Lung (tissue), 12 donors: ENCODE data around the gene NKAIN1. TPM values are rescaled to one million over a fixed set of nuclear protein-coding genes. Genes with fewer than 3 reads are reported as not detected.

Experiments used
- ATAC-seq: fragments of 200-7000 bp; cut with Tn5 transposase; one replicate; pipeline ENCODE4 v1.9.1; 2020; ENCODE audit warnings: moderate number of reproducible peaks; ENCODE audit not compliant: insufficient read depth, low FRiP score
- DNase-seq, 3 donors: peaks; one replicate each; pipeline ENCODE4 v3.0.0-alpha.2; 2013 to 2017
- H3K27ac ChIP-seq, 2 donors: one replicate each; pipeline ENCODE4 v1.5.1; 2013; ENCODE audit warnings: mild to moderate bottlenecking in 2 of 2, moderate library complexity in 2 of 2, control low read depth in 1 of 2, inconsistent platforms in 1 of 2, low read depth in 1 of 2, low read length in 1 of 2
- H3K27me3 ChIP-seq, 3 donors: one replicate each; pipeline ENCODE4 v1.5.1; 2013; ENCODE audit warnings: low read length in 2 of 3; ENCODE audit not compliant: control insufficient read depth in 3 of 3, insufficient read depth in 3 of 3
- H3K36me3 ChIP-seq, 4 donors: one replicate each; pipeline ENCODE4 v1.5.1; 2013; ENCODE audit warnings: low read length in 4 of 4, mild to moderate bottlenecking in 1 of 4, moderate library complexity in 1 of 4; ENCODE audit not compliant: control insufficient read depth in 4 of 4, insufficient read depth in 4 of 4
- H3K4me1 ChIP-seq, 5 donors: one replicate each; pipeline ENCODE4 v1.5.1; 2013; ENCODE audit warnings: low read length in 5 of 5, mild to moderate bottlenecking in 2 of 5, moderate library complexity in 1 of 5; ENCODE audit not compliant: control insufficient read depth in 5 of 5, insufficient read depth in 5 of 5
- H3K4me3 ChIP-seq: one replicate; pipeline ENCODE4 v1.5.1; 2013; ENCODE audit warnings: mild to moderate bottlenecking, control low read depth, moderate library complexity
- H3K9ac ChIP-seq, 2 donors: one replicate each; pipeline ENCODE4 v1.5.1; 2013; ENCODE audit warnings: low read length in 2 of 2, control low read depth in 1 of 2; ENCODE audit not compliant: insufficient read depth in 1 of 2
- H3K9me3 ChIP-seq, 4 donors: one replicate each; pipeline ENCODE4 v1.5.1; 2013; ENCODE audit warnings: low read length in 3 of 4, mild to moderate bottlenecking in 1 of 4, moderate library complexity in 1 of 4; ENCODE audit not compliant: control insufficient read depth in 4 of 4, insufficient read depth in 3 of 4
- CTCF ChIP-seq: IDR thresholded peaks from 2 replicates; pipeline ENCODE4 v1.5.1; 2012; ENCODE audit warnings: mild to moderate bottlenecking; ENCODE audit errors: control extremely low read depth, extremely low read depth
- WGBS, 2 donors: extraction: QIAGEN DNeasy Blood & Tissue Kit; methylation state at CpG; one replicate each; pipeline ENCODE4 v1.1.7; 2013; 5-methylcytosine and 5-hydroxymethylcytosine counted together
- polyA plus RNA-seq, 2 donors: library from polyadenylated mRNA; stranded (reverse); fragments of 200-250 nt; gene quantifications; one replicate each; pipeline ENCODE4 v1.2.1, GENCODE V29; 2013
- total RNA-seq, 2 donors: library from RNA; depleted of rRNA in 1 of 2; stranded (reverse); fragments of >200 nt in 1 of 2; gene quantifications; one replicate each; pipeline ENCODE4 v1.2.1, GENCODE V29; 2014 to 2021
- donor health status: control.
- donor health status: control.
- donor health status: Bipolar disorder and iron deficiency.
- donor health status: healthy.
- donor health status: DM: yes; HTN: yes; CAD: no.

The NKAIN1 gene
- total and polyA plus RNA-seq, 4 donors: 0.03 TPM; not detected in 3

- WGBS, 2 donors: 74% methylated on average over 5 of the region's 5 CpGs
- ATAC-seq: no peak
- Histone ChIP-seq H3K9me3 (peaks cover 0 to 4% (median 0%) of the 10 kb centered on the region in 4 donors), H3K4me3 (no peak overlapping the region), H3K36me3 (no peaks in the 10 kb centered on the region), H3K9ac (no peak overlapping the region), H3K27me3 (no peaks in the 10 kb centered on the region), H3K27ac (no peak overlapping the region), H3K4me1 (no peaks in the 10 kb centered on the region)
- no peak for TF ChIP-seq CTCF
- DNase-seq: no peak
Observed at GRCh38 chr1:31207569-31207968, 32.1 kb downstream of the NKAIN1 start.

GRCh38 chr1:31207046-31207445 lies 32.6 kb downstream of the NKAIN1 start:
- H3K9ac ChIP-seq: no peak overlapping the region
- TF ChIP-seq CTCF: no peak
- peaks cover 0 to 4% (median 0%) of the 10 kb centered on the region in 4 donors for H3K9me3 ChIP-seq
- DNase-seq (no peak), ATAC-seq (no peak)
- no peak overlapping the region for H3K27ac ChIP-seq
- H3K4me3 ChIP-seq: no peak overlapping the region
- no peaks in the 10 kb centered on the region for H3K36me3 ChIP-seq
- no peaks in the 10 kb centered on the region for H3K27me3 ChIP-seq
- H3K4me1 ChIP-seq: no peaks in the 10 kb centered on the region
- 87 to 96% methylated on average over 3 of the region's 3 CpGs for WGBS, 2 donors

GRCh38 chr1:31203215-31203614 lies 36.5 kb downstream of the NKAIN1 start:
- no peak for TF ChIP-seq CTCF
- H3K27ac ChIP-seq: no peak overlapping the region
- H3K4me3 ChIP-seq: no peak overlapping the region
- no peak overlapping the region for H3K9ac ChIP-seq
- DNase-seq (no peak), ATAC-seq (no peak)
- H3K4me1 ChIP-seq: peaks cover 0 to 8% (median 0%) of the 10 kb centered on the region in 5 donors
- 74 to 88% methylated on average over 9 to 10 of the region's 10 CpGs for WGBS, 2 donors
- no peaks in the 10 kb centered on the region for H3K36me3 ChIP-seq
- no peaks in the 10 kb centered on the region for H3K9me3 ChIP-seq
- no peaks in the 10 kb centered on the region for H3K27me3 ChIP-seq

GRCh38 chr1:31201931-31202360 lies 37.7 kb downstream of the NKAIN1 start:
- Histone ChIP-seq H3K27ac (no peak overlapping the region), H3K9ac (no peak overlapping the region), H3K4me1 (peaks cover 0 to 8% (median 0%) of the 10 kb centered on the region in 5 donors), H3K9me3 (no peaks in the 10 kb centered on the region), H3K27me3 (no peaks in the 10 kb centered on the region), H3K36me3 (no peaks in the 10 kb centered on the region), H3K4me3 (no peak overlapping the region)
- ATAC-seq (no peak), DNase-seq (no peak)
- no peak for TF ChIP-seq CTCF
- WGBS, 2 donors: 80 to 83% methylated on average over 5 of the region's 5 CpGs
